GM23248 (cell line): Measurements from ENCODE around the gene PAX6.

Experiments used
- EZH2 ChIP-seq: fragments of 200-600 bp; sonication (generic); IDR thresholded peaks from 2 replicates; pipeline ENCODE4 v1.6.1; 2018; ENCODE audit warnings: antibody characterized with exemption, mild to moderate bottlenecking; ENCODE audit not compliant: insufficient read depth, poor library complexity, severe bottlenecking
- EZH2phosphoT487 ChIP-seq: fragments of 200-600 bp; sonication (generic); IDR thresholded peaks from 2 replicates; pipeline ENCODE4 v1.6.1; 2018; ENCODE audit warnings: antibody characterized with exemption, moderate library complexity, mild to moderate bottlenecking, low read depth; ENCODE audit not compliant: insufficient read depth

DNA sequence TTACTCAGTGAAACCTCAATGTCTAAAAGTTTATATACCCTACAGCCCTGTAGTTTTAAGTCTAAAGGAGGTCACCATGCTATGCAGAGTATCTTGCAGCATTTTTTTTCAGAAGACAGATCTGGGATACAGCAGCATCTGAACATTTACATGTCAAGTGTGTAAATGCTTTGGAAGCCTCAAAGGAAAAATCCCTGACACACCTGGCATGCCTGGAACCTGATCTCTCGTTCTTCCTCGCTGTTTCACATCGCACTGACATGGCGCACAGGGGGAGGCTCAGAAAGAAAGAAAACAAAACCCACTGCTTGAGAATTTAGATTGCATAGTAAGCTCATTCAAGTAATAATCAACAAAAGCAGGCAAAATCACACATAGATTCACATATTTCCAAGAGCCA lies 31.0 kb downstream of the PAX6 start:
- TF ChIP-seq EZH2: no peak
- no peak for TF ChIP-seq EZH2phosphoT487
